Mammary microvascular endothelial cell (primary cell): ENCODE measurements around the gene DCAF5. TPM values are rescaled to one million over a fixed set of nuclear protein-coding genes. Genes with fewer than 3 reads are reported as not detected.

Experiments used
- total RNA-seq: library from RNA; depleted of rRNA; stranded (reverse); fragments of >200 nt; gene quantifications from 2 replicates; pipeline ENCODE4 v1.2.3, GENCODE V29; 2015

The DCAF5 gene
- 8.7 and 11.3 TPM in 2 replicates for total RNA-seq

DNA sequence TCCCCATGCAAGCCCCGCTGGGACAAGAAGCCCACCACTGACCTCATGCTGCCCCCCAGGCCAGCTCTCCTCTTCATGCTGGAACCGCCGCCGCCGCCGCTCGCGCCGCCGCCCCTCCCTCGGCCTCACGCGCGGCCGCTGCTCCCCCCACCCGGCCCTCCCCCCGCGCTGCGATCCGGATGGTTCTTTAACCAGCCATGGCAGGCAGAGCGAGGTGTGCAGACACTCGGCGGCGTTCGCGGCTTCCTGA is at the start of gene DCAF5:
DCAF5 (minus strand) TSS at position 218 of the 250 bp plus-strand sequence; CDS start at position 77, 141 bp downstream.

DNA sequence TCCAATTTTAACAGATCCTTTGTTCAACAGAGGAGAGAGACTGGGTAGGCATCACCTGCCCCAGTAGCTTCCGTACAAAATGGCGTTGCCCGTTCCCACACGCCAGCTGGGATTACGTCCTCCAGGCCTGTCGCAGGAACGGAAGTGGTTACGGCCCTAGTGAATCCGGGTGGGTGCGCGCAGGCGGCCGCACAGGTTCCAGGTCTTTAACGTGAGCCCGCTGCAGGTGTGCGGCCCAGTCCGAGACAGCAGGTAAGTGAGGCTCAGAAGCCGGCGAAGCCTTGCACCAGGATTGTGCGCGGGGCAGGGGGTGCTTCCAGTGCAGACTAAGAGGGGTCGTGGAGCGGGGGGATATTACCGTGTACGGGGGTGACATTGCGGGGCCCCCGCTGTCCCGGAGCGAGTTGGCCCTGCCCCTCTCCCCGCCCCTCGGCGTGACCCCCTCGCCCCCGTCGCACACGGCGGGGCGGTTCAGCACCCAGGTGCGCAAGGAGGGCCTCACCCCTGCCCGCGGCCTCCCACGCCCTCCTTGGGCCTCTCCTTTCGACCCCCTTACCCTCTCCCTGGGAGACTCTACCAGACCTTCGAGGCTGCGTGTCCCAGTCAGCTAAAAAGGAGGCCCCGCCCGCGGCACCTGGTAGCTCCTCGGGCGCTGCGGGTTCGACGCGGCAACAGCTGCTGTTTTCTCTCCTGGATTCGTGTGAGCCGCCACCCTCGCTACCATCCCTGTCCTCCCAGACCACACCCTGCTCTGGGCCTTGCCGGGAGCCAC is 38.6 kb upstream of the DCAF5 start, which contains the start of gene EXD2:
EXD2 (plus strand) TSS at position 159 of the 772 bp plus-strand sequence. CDS start 17,973 bp downstream, outside the sequence.

Other genes with a start within 250 kb of the DCAF5 start
- 442 and 481 TPM in 2 replicates for gene ACTN1, start 173.8 kb downstream of the DCAF5 start, total RNA-seq
- gene EXD2, start 38.4 kb upstream of the DCAF5 start, total RNA-seq = 19.9 and 22.4 TPM in 2 replicates
- gene GALNT16, start 107.0 kb upstream of the DCAF5 start, total RNA-seq = 0.34 and 0.87 TPM in 2 replicates
- 179 TPM in 2 replicates for gene ERH, start 245.2 kb upstream of the DCAF5 start, total RNA-seq
- gene SLC39A9, start 245.6 kb upstream of the DCAF5 start, total RNA-seq = 47.4 and 56.2 TPM in 2 replicates